Fibroblast of lung (primary cell): ENCODE data around the gene VTI1A. TPM values are rescaled to one million over a fixed set of nuclear protein-coding genes. Genes with fewer than 3 reads are reported as not detected.

ENCODE experiments used
- DNase-seq, 2 donors: peaks; one replicate each; pipeline versions ENCODE4 v3.0.0 to v3.0.0-alpha.2; 2010; ENCODE audit warnings: low read depth in 2 of 2
- H2AFZ ChIP-seq: 2 replicates; pipeline ENCODE4 v1.5.1; 2012; ENCODE audit warnings: low read length, control low read depth, inconsistent platforms
- H3K27ac ChIP-seq: 2 replicates; pipeline ENCODE4 v1.5.1; 2011; ENCODE audit warnings: low read length, control low read depth; ENCODE audit not compliant: insufficient read depth
- H3K27me3 ChIP-seq: 2 replicates; pipeline ENCODE4 v1.5.1; 2011; ENCODE audit warnings: mild to moderate bottlenecking, low read length; ENCODE audit not compliant: control insufficient read depth, insufficient read depth
- H3K36me3 ChIP-seq: 2 replicates; pipeline ENCODE4 v1.5.1; 2011; ENCODE audit warnings: low read length; ENCODE audit not compliant: control insufficient read depth, insufficient read depth
- H3K4me1 ChIP-seq: 2 replicates; pipeline ENCODE4 v1.5.1; 2011; ENCODE audit warnings: low read length; ENCODE audit not compliant: control insufficient read depth, insufficient read depth; ENCODE audit errors: extremely low read depth
- H3K4me2 ChIP-seq: 2 replicates; pipeline ENCODE4 v1.5.1; 2011; ENCODE audit warnings: low read length, control low read depth; ENCODE audit not compliant: insufficient read depth; ENCODE audit errors: extremely low read depth
- H3K4me3 ChIP-seq, 4 experiments: fragments of 200-600 bp in 1 of 4; sonication (generic) in 1 of 4; replicated peaks in 1 of 4; 2 replicates each; pipeline ENCODE4 v1.5.1; 2011 to 2016; ENCODE audit warnings: low read length in 4 of 4, low read depth in 3 of 4, mild to moderate bottlenecking in 3 of 4, control low read depth in 2 of 4, inconsistent platforms in 1 of 4, mixed read lengths in 1 of 4; ENCODE audit not compliant: insufficient read depth in 1 of 4; ENCODE audit errors: control extremely low read depth in 1 of 4
- H3K79me2 ChIP-seq: 2 replicates; pipeline ENCODE4 v1.5.1; 2012; ENCODE audit warnings: mild to moderate bottlenecking, low read length, inconsistent platforms; ENCODE audit not compliant: control insufficient read depth, insufficient read depth
- H3K9ac ChIP-seq: 2 replicates; pipeline ENCODE4 v1.5.1; 2011; ENCODE audit warnings: mild to moderate bottlenecking, low read length, control low read depth; ENCODE audit not compliant: insufficient read depth
- H3K9me3 ChIP-seq: 2 replicates; pipeline ENCODE4 v1.5.1; 2012; ENCODE audit warnings: low read depth, low read length; ENCODE audit not compliant: control insufficient read depth, insufficient read depth
- H4K20me1 ChIP-seq: 2 replicates; pipeline ENCODE4 v1.5.1; 2011; ENCODE audit warnings: low read length; ENCODE audit not compliant: control insufficient read depth, insufficient read depth; ENCODE audit errors: extremely low read depth
- CTCF ChIP-seq, 2 donors: IDR thresholded peaks in 1 of 2; conservative IDR thresholded peaks in 1 of 2; 1 replicate in 1 of 2; 2 replicates in 1 of 2; pipeline ENCODE4 v1.5.1; 2011 to 2012; ENCODE audit warnings: low read length in 2 of 2, control low read depth in 1 of 2, inconsistent platforms in 1 of 2, low read depth in 1 of 2, mild to moderate bottlenecking in 1 of 2
- EZH2 ChIP-seq: IDR thresholded peaks from 2 replicates; pipeline ENCODE4 v1.5.1; 2012; ENCODE audit warnings: low read length, control low read depth, mild to moderate bottlenecking; ENCODE audit errors: missing control alignments
- polyA plus RNA-seq, 2 donors: library from polyadenylated mRNA; depleted of rRNA in 1 of 2; stranded (reverse) in 1 of 2; unstranded in 1 of 2; fragments of >200 nt; gene quantifications; 2 replicates each; pipeline ENCODE4 v1.2.1, GENCODE V29; 2011 to 2012; ENCODE audit warnings: missing spikeins in 1 of 2
- total RNA-seq: library from RNA; depleted of rRNA; stranded (reverse); fragments of >200 nt; gene quantifications from 2 replicates; pipeline ENCODE4 v1.2.1, GENCODE V29; 2014

Gene VTI1A
- total and polyA plus RNA-seq, 2 donors (not counting 1 experiment from before 2014, with no cell fraction given), result 19.1 to 30.9 TPM

- no peaks in the 10 kb centered on the region for H3K9me3 ChIP-seq
- no peaks in the 10 kb centered on the region for H3K79me2 ChIP-seq
- H3K27me3 ChIP-seq, result no peaks in the 10 kb centered on the region
- H3K4me2 ChIP-seq, result no peak overlapping the region
- no peaks in the 10 kb centered on the region for H3K36me3 ChIP-seq
- DNase-seq, result no peak
- TF ChIP-seq CTCF (conservative IDR thresholded peaks at IDR 0.05 in 1 of 2, IDR thresholded peaks at IDR 0.05 in 1 of 2; ENCODE audit: low read depth in 1 of 2, low read length in 2 of 2) (no peak), EZH2 (no peak)
- no peaks in the 10 kb centered on the region for H4K20me1 ChIP-seq
- no peak overlapping the region for H3K4me3 ChIP-seq
- H3K4me1 ChIP-seq, result no peaks in the 10 kb centered on the region
- H3K9ac ChIP-seq, result no peak overlapping the region
- no peak overlapping the region for H2AFZ ChIP-seq
- H3K27ac ChIP-seq, result no peak overlapping the region
Measured at GRCh38 chr10:112644265-112644645, 197.2 kb downstream of the VTI1A start.

- Histone ChIP-seq H4K20me1 (no peaks in the 10 kb centered on the region), H3K79me2 (no peaks in the 10 kb centered on the region), H3K27ac (no peak overlapping the region), H3K9me3 (no peaks in the 10 kb centered on the region), H2AFZ (no peak overlapping the region), H3K4me1 (peaks cover 2% of the 10 kb centered on the region), H3K9ac (no peak overlapping the region), H3K27me3 (no peaks in the 10 kb centered on the region), H3K4me3 (no peak overlapping the region), H3K4me2 (no peak overlapping the region), H3K36me3 (no peaks in the 10 kb centered on the region)
- peak in 1 of 2 donors; percentile 66 for DNase-seq
- TF ChIP-seq CTCF (conservative IDR thresholded peaks at IDR 0.05 in 1 of 2, IDR thresholded peaks at IDR 0.05 in 1 of 2; ENCODE audit: low read depth in 1 of 2, low read length in 2 of 2), result no peak
Measured at GRCh38 chr10:112649006-112649821, 202.2 kb downstream of the VTI1A start.

- Histone ChIP-seq H3K9me3 (no peaks in the 10 kb centered on the region), H3K27ac (no peak overlapping the region), H3K9ac (no peak overlapping the region), H2AFZ (no peak overlapping the region), H3K4me1 (peaks cover 2% of the 10 kb centered on the region), H3K79me2 (no peaks in the 10 kb centered on the region), H3K36me3 (no peaks in the 10 kb centered on the region), H3K4me3 (no peak overlapping the region), H3K4me2 (no peak overlapping the region), H3K27me3 (no peaks in the 10 kb centered on the region), H4K20me1 (no peaks in the 10 kb centered on the region)
- DNase-seq, result no peak
- no peak for TF ChIP-seq CTCF (conservative IDR thresholded peaks at IDR 0.05 in 1 of 2, IDR thresholded peaks at IDR 0.05 in 1 of 2; ENCODE audit: low read depth in 1 of 2, low read length in 2 of 2)
- no peak for TF ChIP-seq EZH2
Measured at GRCh38 chr10:112649822-112650152, 202.8 kb downstream of the VTI1A start.
